Stimulated activated CD8-positive, alpha-beta memory T cell treated with anti-CD3 and anti-CD28 coated beads, Interleukin-12 subunit alpha, Interleukin-12 subunit beta, amount 100 ng/mL, for 1 hour (primary cell): ENCODE results near the gene NACA2.
"Not testable (repeated sequence)": the region's sequence is repeated elsewhere in the genome, so short reads cannot be mapped to it uniquely, and the experiment has no call there.

Source experiments
- DNase-seq: peaks from one replicate; pipeline ENCODE4 v3.0.0-alpha.2; 2020; ENCODE audit warnings: low read depth

The NACA2 gene

DNA sequence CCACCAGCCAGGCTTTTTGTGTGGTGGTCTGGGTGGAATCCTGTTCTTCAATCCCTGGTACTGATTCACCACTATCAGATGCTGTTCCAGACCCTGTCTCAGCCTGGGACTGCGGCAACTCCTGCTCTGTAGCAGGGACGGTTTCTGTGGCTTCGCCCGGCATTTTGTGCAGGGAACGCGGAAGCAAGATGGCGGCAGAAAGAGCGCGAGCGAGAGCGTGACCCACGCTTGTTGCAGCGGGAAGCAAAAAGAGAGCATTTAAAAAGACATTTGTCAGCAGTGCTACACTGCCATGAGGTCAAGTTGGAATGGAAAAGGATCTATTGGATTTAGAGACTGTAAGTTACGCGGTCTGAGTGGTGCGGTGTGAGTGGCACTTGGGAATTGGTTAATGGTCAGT lies at the start of gene NACA2:
TSS of gene NACA2 (minus strand) at position 202 of the 400 bp plus-strand sequence. CDS start at position 163, 39 bp downstream.
- DNase-seq = no peak

GRCh38 chr17:61639818-61640217 lies 48.8 kb upstream of the NACA2 start:
- no peak for DNase-seq

DNA sequence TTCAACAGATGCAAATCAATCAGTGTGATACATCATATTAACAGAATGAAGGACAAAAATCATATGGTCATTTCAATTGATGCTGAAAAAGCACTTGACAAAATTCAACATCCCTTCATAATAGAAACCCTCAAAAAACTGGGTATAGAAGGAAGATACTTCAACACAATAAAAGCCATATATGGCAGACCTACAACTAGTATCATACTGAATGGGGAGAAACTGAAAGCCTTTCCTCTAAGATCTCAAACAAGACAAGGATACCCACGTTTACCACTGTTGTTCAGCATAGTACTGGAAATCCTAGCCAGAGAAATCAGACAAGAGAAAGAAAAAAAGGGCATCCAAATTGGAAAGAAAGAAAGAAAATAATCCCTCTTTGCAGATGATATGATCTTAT lies 47.1 kb upstream of the NACA2 start:
- DNase-seq = no peak

DNA sequence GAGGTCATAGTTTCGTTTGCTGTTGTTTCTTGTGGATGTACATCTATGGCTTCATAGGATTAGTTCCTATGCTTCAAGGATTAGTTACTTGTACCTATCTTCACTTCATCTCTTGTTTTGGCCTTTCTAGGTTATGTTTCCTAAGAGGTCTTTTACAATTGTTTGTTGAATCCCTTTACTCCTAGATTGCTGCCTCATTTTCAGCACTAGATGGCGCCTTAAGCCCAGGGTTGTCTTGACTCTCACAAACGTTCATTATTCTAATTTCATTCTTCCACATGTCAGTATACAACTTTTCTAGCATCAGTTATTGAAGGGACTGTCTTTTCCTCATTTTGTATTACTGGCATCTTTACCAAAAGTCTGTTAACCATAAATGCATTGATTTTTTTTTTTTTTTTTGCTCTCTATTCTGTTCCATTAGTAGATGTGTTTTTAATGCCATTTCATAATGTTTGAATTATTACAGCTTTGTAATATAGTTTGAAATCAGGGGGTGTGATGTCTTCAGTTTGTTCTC lies 45.0 kb upstream of the NACA2 start:
- peak; percentile 19 for DNase-seq

DNA sequence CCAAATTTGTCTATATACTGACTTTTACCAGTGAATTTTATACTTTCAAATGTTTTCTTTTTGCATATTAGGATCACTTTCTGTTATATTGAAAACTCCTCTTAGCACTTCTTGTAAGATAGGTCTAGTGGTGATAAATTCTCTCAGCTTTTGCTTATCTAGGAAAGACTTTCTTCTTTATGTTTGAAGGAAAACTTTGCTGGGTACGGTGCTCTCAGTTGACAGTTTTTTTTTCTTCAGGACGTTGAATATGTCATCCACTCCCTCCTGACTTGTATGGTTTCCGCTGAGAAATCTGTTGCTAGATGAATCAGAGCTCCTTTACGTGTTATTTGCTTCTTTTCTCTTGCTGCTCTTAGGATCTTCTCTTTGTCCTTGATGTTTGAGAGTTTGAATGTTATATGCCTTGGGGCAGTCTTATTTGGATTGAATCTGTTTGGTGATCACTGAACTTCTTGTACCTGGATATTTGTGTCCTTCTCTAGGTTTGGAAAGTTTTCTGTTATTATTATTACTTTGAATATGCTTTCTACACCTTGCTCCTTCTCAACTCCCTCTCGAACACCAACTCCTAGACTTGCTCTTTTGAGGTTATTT lies 44.0 kb upstream of the NACA2 start:
- no peak for DNase-seq

DNA sequence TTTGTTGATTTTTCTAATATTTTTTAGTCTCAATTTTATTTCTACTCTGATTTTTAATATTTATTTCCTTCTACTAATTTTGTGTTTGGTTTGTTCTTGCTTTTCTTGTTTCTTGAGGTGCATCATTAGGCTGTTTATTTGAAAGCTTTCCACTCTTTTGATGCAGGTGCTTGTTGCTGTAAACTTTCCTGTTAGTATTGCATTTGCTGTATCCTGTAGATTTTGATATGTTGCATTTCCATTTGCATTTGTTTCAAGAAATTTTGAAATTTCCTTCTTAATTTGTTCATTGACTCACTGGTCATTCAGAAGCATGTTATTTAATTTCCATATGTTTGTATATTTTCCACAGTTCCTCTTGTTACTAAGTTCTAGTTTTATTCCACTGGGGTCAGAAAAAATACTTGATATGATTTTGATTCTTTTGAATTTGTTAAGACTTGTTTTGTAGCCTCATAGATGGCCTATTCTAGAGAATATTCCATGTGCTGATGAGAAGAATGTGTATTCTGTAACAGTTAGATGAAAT lies 43.1 kb upstream of the NACA2 start:
- DNase-seq = no peak

DNA sequence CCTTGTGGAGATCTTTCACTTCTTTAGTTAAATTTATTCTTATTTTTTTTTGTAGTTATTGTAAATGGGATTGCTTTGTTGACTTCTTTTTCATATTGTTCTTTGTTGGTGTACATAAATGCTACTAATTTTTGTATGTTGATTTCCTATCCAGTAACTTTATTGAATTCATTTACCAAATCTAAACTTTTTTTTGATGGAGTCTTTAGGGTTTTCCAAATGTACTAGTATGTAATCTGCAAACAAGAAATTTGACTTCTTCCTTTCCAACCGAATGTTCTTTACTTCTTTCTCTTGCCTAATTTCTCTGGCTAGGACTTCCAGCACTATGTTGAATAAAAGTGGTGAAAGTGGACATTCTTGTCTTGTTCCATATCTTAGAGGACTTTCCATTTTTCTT lies 41.8 kb upstream of the NACA2 start:
- no peak for DNase-seq

GRCh38 chr17:61631800-61632199 lies 40.8 kb upstream of the NACA2 start:
- no peak for DNase-seq

- not testable (repeated sequence) for DNase-seq
Measured at GRCh38 chr17:61628158-61628557, 37.1 kb upstream of the NACA2 start.

GRCh38 chr17:61627658-61628057 lies 36.6 kb upstream of the NACA2 start:
- no peak for DNase-seq

- DNase-seq = no peak
Measured at GRCh38 chr17:61627125-61627524, 36.1 kb upstream of the NACA2 start.

DNA sequence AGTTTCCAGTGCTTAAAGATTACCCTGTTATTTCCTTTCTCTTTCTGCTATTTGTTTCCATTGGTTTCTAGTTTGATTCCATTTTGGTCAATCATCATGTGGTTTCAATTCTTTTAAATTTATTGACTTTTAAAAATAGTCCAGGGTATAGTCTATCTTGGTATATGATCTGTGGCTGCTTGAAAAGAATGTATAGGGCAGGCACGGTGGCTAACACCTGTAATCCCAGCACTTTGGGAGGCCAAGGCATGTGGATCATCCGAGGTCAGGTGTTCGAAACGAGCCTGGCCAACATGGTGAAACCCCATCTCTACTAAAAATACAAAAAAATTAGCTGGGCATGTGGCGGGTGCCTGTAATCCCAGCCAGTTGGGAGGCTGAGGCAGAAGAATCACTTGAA lies 34.5 kb upstream of the NACA2 start:
- no peak for DNase-seq

- no peak for DNase-seq
Measured at GRCh38 chr17:61624951-61625350, 33.9 kb upstream of the NACA2 start.

DNA sequence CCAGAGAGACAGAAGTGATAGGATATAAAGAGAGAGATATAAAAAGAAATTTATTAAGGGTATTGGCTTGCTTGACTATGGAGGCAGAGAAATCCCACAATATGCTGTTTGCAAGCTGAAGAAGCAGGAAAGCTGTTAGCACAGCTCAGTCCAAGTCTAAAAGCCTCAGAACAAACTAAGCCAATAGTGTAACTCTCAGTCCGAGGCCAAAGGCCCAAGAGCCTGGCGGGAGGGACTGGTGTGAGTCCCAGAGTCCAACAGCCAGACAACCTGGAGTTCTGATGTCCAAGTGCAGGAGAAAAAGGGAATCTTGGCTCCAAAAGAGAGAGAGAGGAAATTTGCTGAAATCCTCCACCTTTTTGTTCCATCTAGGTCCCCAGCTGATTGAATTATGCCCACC lies 30.3 kb upstream of the NACA2 start:
- DNase-seq = no peak

DNA sequence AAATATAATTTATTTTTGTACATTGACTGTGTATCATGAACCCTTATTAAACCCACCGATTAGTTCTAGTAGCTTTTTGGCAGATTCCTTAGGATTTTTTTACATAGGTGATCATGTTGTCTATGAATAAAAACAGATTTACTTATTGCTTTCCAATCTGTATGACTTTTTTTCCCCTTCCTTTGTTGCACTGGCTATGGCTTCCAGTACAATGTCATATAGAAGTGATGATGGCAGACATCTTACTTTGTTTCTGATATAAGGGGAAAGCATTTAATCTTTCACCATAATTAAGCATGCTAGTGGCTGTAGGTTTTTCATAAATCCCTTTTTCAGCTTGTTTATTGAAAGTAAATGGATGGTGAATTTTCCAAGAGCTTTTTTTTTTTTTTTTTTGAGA lies 28.9 kb upstream of the NACA2 start:
- no peak for DNase-seq

DNA sequence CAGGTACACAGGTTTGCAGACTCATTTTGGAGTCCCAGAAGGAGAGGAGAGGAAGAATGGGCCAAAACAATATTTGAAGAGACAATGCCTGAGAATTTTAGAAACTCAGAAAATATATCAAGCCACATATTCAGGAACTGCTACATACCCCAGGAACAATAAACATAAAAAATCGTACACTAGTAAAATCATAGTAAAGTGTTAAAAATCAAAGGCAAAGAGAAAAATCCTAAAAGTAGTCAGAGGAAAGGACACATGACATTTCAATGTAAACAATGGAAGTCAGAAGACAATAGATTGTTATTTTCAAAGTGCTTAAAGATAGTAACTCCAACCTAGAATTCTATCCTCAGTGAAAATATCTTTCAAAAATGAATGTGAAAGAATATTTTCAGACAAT lies 28.5 kb upstream of the NACA2 start:
- DNase-seq = no peak

GRCh38 chr17:61618950-61619349 lies 27.9 kb upstream of the NACA2 start:
- DNase-seq = no peak

GRCh38 chr17:61617330-61617729 lies 26.3 kb upstream of the NACA2 start:
- no peak for DNase-seq

DNA sequence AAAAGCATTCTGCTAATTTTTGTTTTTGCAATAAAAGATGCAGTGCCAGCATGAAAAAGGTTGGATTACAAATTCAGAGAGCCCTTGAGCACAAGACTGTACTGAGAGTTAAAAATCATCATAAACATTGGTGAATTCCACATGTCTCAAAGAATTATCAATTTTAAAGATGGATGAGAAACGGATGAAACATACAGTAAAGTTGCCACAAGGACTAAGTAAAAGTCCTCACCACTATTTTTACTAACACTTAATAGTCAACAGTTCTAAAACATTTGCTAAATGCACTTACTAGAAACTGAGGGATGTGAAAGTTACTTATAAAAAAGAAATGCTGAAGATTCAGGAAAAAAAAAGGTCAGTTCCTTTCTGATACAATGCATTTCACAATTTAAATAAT lies 25.8 kb upstream of the NACA2 start:
- no peak for DNase-seq

DNA sequence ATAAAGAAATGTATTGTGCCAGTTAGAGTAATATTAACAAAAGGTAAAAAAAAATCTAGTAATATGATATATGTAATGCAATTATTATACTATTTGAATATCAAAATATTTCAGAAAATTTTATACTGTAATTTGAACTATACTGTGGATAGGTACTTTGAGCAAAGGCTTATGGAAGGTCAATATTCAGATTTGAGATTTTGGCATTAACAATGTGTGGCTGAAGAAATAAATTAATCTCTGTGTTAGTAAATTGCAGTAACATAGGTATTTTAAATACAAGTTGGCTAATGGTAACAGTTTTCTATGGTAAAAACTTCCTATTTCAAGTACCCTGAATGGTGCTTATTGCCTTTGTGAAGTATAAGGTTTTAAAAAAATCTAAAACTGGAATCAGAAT lies 23.2 kb upstream of the NACA2 start:
- no peak for DNase-seq

DNA sequence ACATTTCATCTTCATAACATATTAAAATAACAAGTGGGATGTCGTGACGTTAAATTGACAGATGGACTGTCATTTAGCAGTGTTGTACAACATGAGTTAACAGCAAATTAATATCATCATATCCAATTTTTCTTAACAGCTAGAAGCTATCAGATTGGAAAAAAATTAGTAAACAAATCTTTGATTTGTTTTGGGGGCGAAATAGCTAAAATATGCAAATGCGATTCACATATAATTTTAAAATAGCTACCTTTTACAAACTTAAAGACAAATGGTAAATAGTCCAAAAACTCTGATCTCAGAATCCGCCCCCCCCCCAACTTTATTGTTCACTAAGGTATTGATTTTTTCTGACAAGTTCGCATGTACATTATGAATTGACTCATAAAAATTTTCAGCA lies 20.3 kb upstream of the NACA2 start:
- DNase-seq = no peak

DNA sequence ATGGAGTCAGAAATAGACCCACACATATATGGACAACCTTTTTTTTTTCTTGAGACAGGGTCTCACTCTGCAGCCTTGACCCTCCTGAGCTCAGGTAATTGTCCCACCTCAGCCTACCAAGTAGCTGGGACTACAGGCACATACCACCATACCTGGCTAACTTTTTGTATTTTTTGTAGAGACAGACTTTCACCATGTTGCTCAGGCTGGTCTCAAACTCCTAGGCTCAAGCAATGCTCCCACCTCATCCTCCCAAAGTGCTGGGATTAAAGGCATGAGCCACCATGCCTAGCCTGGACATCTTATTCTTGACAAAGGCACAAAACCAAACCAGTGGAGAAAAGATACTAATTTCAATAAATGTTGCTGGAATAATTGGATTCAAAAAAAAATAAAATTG lies 14.7 kb upstream of the NACA2 start:
- no peak for DNase-seq

- no peak for DNase-seq
Measured at GRCh38 chr17:61601297-61601696, 10.3 kb upstream of the NACA2 start.

DNA sequence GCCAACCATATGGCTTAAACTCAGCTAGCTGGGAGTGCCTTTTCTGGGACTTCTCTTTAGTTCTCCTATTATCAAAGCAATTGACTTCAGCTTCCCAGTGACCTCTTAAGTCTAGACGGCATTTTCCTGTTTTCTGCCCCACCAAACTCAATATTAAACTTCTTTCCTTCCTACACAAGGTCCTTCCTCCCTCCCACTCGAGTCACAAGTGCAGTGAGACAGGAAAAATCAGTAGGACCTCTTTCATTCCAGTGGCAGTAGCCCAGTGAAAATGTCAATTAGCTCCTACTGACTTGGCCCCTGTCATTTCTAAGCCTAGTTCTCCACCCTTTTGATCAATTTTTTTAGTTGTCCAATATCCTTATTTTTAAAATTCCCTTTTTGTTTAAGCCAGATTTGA lies 9.6 kb upstream of the NACA2 start:
- no peak for DNase-seq
